RWPE2 (cell line): ENCODE results near the gene ZNF117.
"Not testable (repeated sequence)": the region's sequence is repeated elsewhere in the genome, so short reads cannot be mapped to it uniquely, and the experiment has no call there.

Source experiments
- ATAC-seq: fragments of 200-7000 bp; cut with Tn5 transposase; 3 replicates; pipeline ENCODE4 v1.9.1; 2021; ENCODE audit warnings: low read depth
- DNase-seq: peaks from one replicate; pipeline ENCODE4 v3.0.0-alpha.2; 2020; ENCODE audit warnings: low spot score
- H3K27ac ChIP-seq: fragments of 450-650 bp; 2 replicates; pipeline ENCODE4 v1.5.1; 2017; ENCODE audit warnings: mild to moderate bottlenecking; ENCODE audit not compliant: poor library complexity, severe bottlenecking
- H3K27me3 ChIP-seq: fragments of 250-450 bp; sonication (Bioruptor Pico); 2 replicates; pipeline ENCODE4 v1.5.1; 2021; ENCODE audit warnings: mild to moderate bottlenecking, moderate library complexity; ENCODE audit not compliant: insufficient read depth, poor library complexity, severe bottlenecking
- H3K36me3 ChIP-seq: fragments of 250-450 bp; sonication (Bioruptor Pico); 2 replicates; pipeline ENCODE4 v1.5.1; 2020; ENCODE audit warnings: low read depth, mild to moderate bottlenecking, moderate library complexity
- H3K4me1 ChIP-seq: fragments of 250-450 bp; sonication (Bioruptor Pico); 2 replicates; pipeline ENCODE4 v1.5.1; 2021; ENCODE audit warnings: mild to moderate bottlenecking, moderate library complexity; ENCODE audit not compliant: insufficient read depth, poor library complexity, severe bottlenecking
- H3K4me3 ChIP-seq: fragments of 250-450 bp; sonication (Bioruptor Pico); 2 replicates; pipeline ENCODE4 v1.5.1; 2021; ENCODE audit warnings: mild to moderate bottlenecking, moderate library complexity; ENCODE audit not compliant: severe bottlenecking
- H3K9me3 ChIP-seq: fragments of 250-450 bp; sonication (Bioruptor Pico); 2 replicates; pipeline ENCODE4 v1.5.1; 2021; ENCODE audit warnings: mild to moderate bottlenecking, moderate library complexity; ENCODE audit not compliant: severe bottlenecking
- CTCF ChIP-seq: fragments of 450-650 bp; IDR thresholded peaks from one replicate; pipeline ENCODE4 v1.5.1; 2017; ENCODE audit warnings: mild to moderate bottlenecking, moderate library complexity; ENCODE audit not compliant: poor library complexity, severe bottlenecking

The ZNF117 gene

GRCh38 chr7:64938540-64938939, 52.3 kb downstream of the ZNF117 start:
- no peak for DNase-seq
- Histone ChIP-seq H3K9me3 (peaks cover 4% of the 10 kb centered on the region), H3K27me3 (no peaks in the 10 kb centered on the region), H3K4me3 (no peak overlapping the region), H3K27ac (no peak overlapping the region), H3K36me3 (no peaks in the 10 kb centered on the region), H3K4me1 (no peaks in the 10 kb centered on the region)
- no peak for ATAC-seq
- TF ChIP-seq CTCF: no peak

- Histone ChIP-seq H3K36me3 (no peaks in the 10 kb centered on the region), H3K27ac (no peak overlapping the region), H3K9me3 (peaks cover 14% of the 10 kb centered on the region), H3K4me3 (no peak overlapping the region), H3K4me1 (no peaks in the 10 kb centered on the region), H3K27me3 (no peaks in the 10 kb centered on the region)
- no peak for DNase-seq
- TF ChIP-seq CTCF: no peak
- ATAC-seq: no peak
Measured at GRCh38 chr7:64934478-64934877, 56.4 kb downstream of the ZNF117 start.

- not testable (repeated sequence) for H3K27me3 ChIP-seq, H3K4me3 ChIP-seq, DNase-seq, ATAC-seq, H3K27ac ChIP-seq, H3K4me1 ChIP-seq
- peaks cover 23% of the 10 kb centered on the region for H3K9me3 ChIP-seq
- peaks cover 44% of the 10 kb centered on the region for H3K36me3 ChIP-seq
Measured at GRCh38 chr7:64928252-64929187, 62.3 kb downstream of the ZNF117 start.
